Naive thymus-derived CD4-positive, alpha-beta T cell (primary cell): Measurements from ENCODE around the gene UBASH3A. TPM values are rescaled to one million over a fixed set of nuclear protein-coding genes. Genes with fewer than 3 reads are reported as not detected.
A peak's percentile ranks its signal among the peaks of the same experiment; 100 is the strongest.

Experiments
- ATAC-seq: fragments of 150-1000 bp; cut with Tn5 transposase; 2 replicates; pipeline ENCODE4 v1.10.0; 2021; ENCODE audit warnings: mild to moderate bottlenecking, moderate library complexity
- CTCF ChIA-PET: fragments of 350-600 bp; sonication (Branson Sonifier 250); formaldehyde crosslinking; loops from one replicate; lab custom pipeline; 2021; ENCODE audit warnings: antibody characterized with exemption; lab: Charles Lee
- POLR2A ChIA-PET: fragments of 350-600 bp; sonication (Branson Sonifier 250); formaldehyde crosslinking; loops from one replicate; lab custom pipeline; 2021; ENCODE audit warnings: antibody characterized with exemption, inconsistent platforms; lab: Charles Lee
- DNase-seq, 9 donors: peaks; one replicate each; pipeline versions ENCODE4 v3.0.0 to v3.0.0-alpha.2; 2020 to 2022; ENCODE audit warnings: mixed read lengths in 1 of 9
- H3K27ac ChIP-seq: one replicate; pipeline ENCODE4 v1.7.0; 2013; ENCODE audit warnings: mild to moderate bottlenecking, low read depth, low read length, moderate library complexity
- H3K27me3 ChIP-seq, 2 donors: one replicate each; pipeline ENCODE4 v1.7.0; 2013; ENCODE audit warnings: low read length in 2 of 2, mild to moderate bottlenecking in 2 of 2, moderate library complexity in 2 of 2; ENCODE audit not compliant: control insufficient read depth in 2 of 2, insufficient read depth in 2 of 2
- H3K36me3 ChIP-seq, 3 experiments: 1 replicate in 2 of 3; 2 replicates in 1 of 3; pipeline ENCODE4 v1.7.0; 2013; ENCODE audit warnings: low read length in 3 of 3, mild to moderate bottlenecking in 3 of 3, moderate library complexity in 1 of 3; ENCODE audit not compliant: insufficient read depth in 3 of 3, control insufficient read depth in 2 of 3
- H3K4me1 ChIP-seq, 2 donors: one replicate each; pipeline ENCODE4 v1.7.0; 2013; ENCODE audit warnings: low read length in 2 of 2, mild to moderate bottlenecking in 2 of 2, moderate library complexity in 1 of 2; ENCODE audit not compliant: control insufficient read depth in 2 of 2, insufficient read depth in 2 of 2
- H3K4me3 ChIP-seq: 2 replicates; pipeline ENCODE4 v1.7.0; 2013; ENCODE audit warnings: mild to moderate bottlenecking, low read length
- H3K9me3 ChIP-seq, 3 experiments: 1 replicate in 2 of 3; 2 replicates in 1 of 3; pipeline ENCODE4 v1.7.0; 2013; ENCODE audit warnings: low read length in 3 of 3; ENCODE audit not compliant: control insufficient read depth in 2 of 3
- H3K27ac Mint-ChIP-seq, 9 donors: one replicate each; pipeline ENCODE4 v1.8.0; 2020 to 2022; ENCODE audit warnings: mixed read lengths in 9 of 9, mild to moderate bottlenecking in 8 of 9, moderate library complexity in 5 of 9, inconsistent platforms in 2 of 9
- H3K27me3 Mint-ChIP-seq, 5 donors: one replicate each; pipeline ENCODE4 v1.8.0; 2021 to 2022; ENCODE audit warnings: mixed read lengths in 5 of 5, mild to moderate bottlenecking in 1 of 5
- H3K36me3 Mint-ChIP-seq, 5 donors: one replicate each; pipeline ENCODE4 v1.8.0; 2020 to 2022; ENCODE audit warnings: mixed read lengths in 5 of 5, mild to moderate bottlenecking in 3 of 5, inconsistent platforms in 1 of 5
- H3K4me1 Mint-ChIP-seq, 7 donors: one replicate each; pipeline ENCODE4 v1.8.0; 2020 to 2022; ENCODE audit warnings: mixed read lengths in 7 of 7, mild to moderate bottlenecking in 3 of 7, inconsistent platforms in 1 of 7
- H3K4me3 Mint-ChIP-seq, 10 donors: one replicate each; pipeline ENCODE4 v1.8.0; 2020 to 2022; ENCODE audit warnings: mild to moderate bottlenecking in 10 of 10, mixed read lengths in 10 of 10, moderate library complexity in 6 of 10, inconsistent platforms in 2 of 10
- H3K9me3 Mint-ChIP-seq, 11 donors: one replicate each; pipeline ENCODE4 v1.8.0; 2020 to 2022; ENCODE audit warnings: mixed read lengths in 11 of 11, mild to moderate bottlenecking in 4 of 11, inconsistent platforms in 1 of 11, moderate library complexity in 1 of 11
- intact Hi-C, 2 donors: fragments of 100-400 bp; cut with micrococcal nuclease; formaldehyde crosslinking; loops; one replicate each; pipeline ENCODE4 v1.15.1; 2023
- polyA plus RNA-seq, 2 donors: library from polyadenylated mRNA; unstranded; fragments of 300-500 nt; fragmentation: Illumina TruSeq; gene quantifications; one replicate each; pipeline ENCODE4 v1.2.3, GENCODE V29; 2021
- total RNA-seq, 6 experiments: library from RNA in 5 of 6; stranded (reverse) in 5 of 6; gene quantifications; 1 replicate in 5 of 6; 2 replicates in 1 of 6; pipeline ENCODE4 v1.2.3 and lab custom pipeline; 2021 to 2026

UBASH3A gene
- total and polyA plus RNA-seq, 7 experiments from 2014 or later: 41.9 to 101 (median 91.7) TPM

GRCh38 chr21:42443876-42444744, 40.4 kb downstream of the UBASH3A start:
- Mint-ChIP-seq H3K36me3 (peaks cover 10 to 75% (median 39%) of the 10 kb centered on the region in 5 donors), H3K4me1 (peaks cover 12 to 40% (median 27%) of the 10 kb centered on the region in 7 donors), H3K27ac (peak overlapping the region in 4 of 9 donors; percentile 7 to 80 (median 78)), H3K9me3 (peaks cover 0 to 2% (median 0%) of the 10 kb centered on the region in 11 donors), H3K4me3 (no peak overlapping the region), H3K27me3 (peaks cover 0 to 4% (median 0%) of the 10 kb centered on the region in 5 donors)
- DNase-seq (no peak), ATAC-seq (no peak)
- H3K36me3 ChIP-seq: peaks cover 5 to 98% (median 8%) of the 10 kb centered on the region in 3 experiments
- intact Hi-C loops: no loop called here
- H3K4me3 ChIP-seq: no peak overlapping the region
- ChIA-PET CTCF (interaction anchor here (1.5 kb wide), 1 partner anchor 63 kb away, joined by 3 read pairs; no protein-coding TSS in a partner anchor), POLR2A (interaction anchor here (0.6 to 1.8 kb wide), 3 partner anchors 10 to 40 kb away, joined by 3 to 6 read pairs (median 6); partner anchors contain the start of gene UBASH3A)
- no peak overlapping the region for H3K27ac ChIP-seq
- H3K4me1 ChIP-seq: peaks cover 0 to 10% of the 10 kb centered on the region in 2 donors
- no peaks in the 10 kb centered on the region for H3K27me3 ChIP-seq
- no peaks in the 10 kb centered on the region for H3K9me3 ChIP-seq

GRCh38 chr21:42444745-42445059, 41.0 kb downstream of the UBASH3A start:
- Histone ChIP-seq H3K9me3 (no peaks in the 10 kb centered on the region), H3K27me3 (no peaks in the 10 kb centered on the region), H3K27ac (no peak overlapping the region), H3K36me3 (peaks cover 0 to 92% (median 8%) of the 10 kb centered on the region in 3 experiments), H3K4me1 (peaks cover 2 to 8% of the 10 kb centered on the region in 2 donors), H3K4me3 (no peak overlapping the region)
- H3K36me3 Mint-ChIP-seq: peaks cover 10 to 69% (median 34%) of the 10 kb centered on the region in 5 donors
- H3K4me1 Mint-ChIP-seq: peaks cover 9 to 39% (median 27%) of the 10 kb centered on the region in 7 donors
- peaks cover 0 to 4% (median 0%) of the 10 kb centered on the region in 5 donors for H3K27me3 Mint-ChIP-seq
- CTCF ChIA-PET: interaction anchor here (1.5 kb wide), 1 partner anchor 63 kb away, joined by 3 read pairs; no protein-coding TSS in a partner anchor
- no peak for DNase-seq
- POLR2A ChIA-PET: interaction anchor here (0.6 to 1.6 kb wide), 3 partner anchors 11 to 42 kb away, joined by 3 to 6 read pairs (median 3); no protein-coding TSS in a partner anchor
- peak overlapping the region in 4 of 9 donors; percentile 25 to 65 (median 50) for H3K27ac Mint-ChIP-seq
- intact Hi-C loops: no loop called here
- peaks cover 0 to 2% (median 0%) of the 10 kb centered on the region in 11 donors for H3K9me3 Mint-ChIP-seq
- ATAC-seq: no peak
- no peak overlapping the region for H3K4me3 Mint-ChIP-seq

GRCh38 chr21:42445311-42445710, 41.6 kb downstream of the UBASH3A start:
- Histone ChIP-seq H3K9me3 (no peaks in the 10 kb centered on the region), H3K27ac (no peak overlapping the region), H3K4me3 (no peak overlapping the region), H3K27me3 (no peaks in the 10 kb centered on the region), H3K4me1 (peaks cover 4 to 8% of the 10 kb centered on the region in 2 donors), H3K36me3 (peaks cover 0 to 86% (median 8%) of the 10 kb centered on the region in 3 experiments)
- peaks cover 6 to 41% (median 30%) of the 10 kb centered on the region in 7 donors for H3K4me1 Mint-ChIP-seq
- H3K27me3 Mint-ChIP-seq: peaks cover 0 to 4% (median 0%) of the 10 kb centered on the region in 5 donors
- ATAC-seq: no peak
- H3K27ac Mint-ChIP-seq: peak overlapping the region in 3 of 9 donors; percentile 58 to 81 (median 69)
- H3K36me3 Mint-ChIP-seq: peaks cover 10 to 63% (median 31%) of the 10 kb centered on the region in 5 donors
- H3K9me3 Mint-ChIP-seq: peaks cover 0 to 2% (median 0%) of the 10 kb centered on the region in 11 donors
- CTCF ChIA-PET: interaction anchor here (0.9 kb wide), 1 partner anchor 52 kb away, joined by 5 read pairs; no protein-coding TSS in a partner anchor
- no peak overlapping the region for H3K4me3 Mint-ChIP-seq
- POLR2A ChIA-PET: interaction anchor here (0.9 to 1.7 kb wide), 4 partner anchors 11 to 43 kb away, joined by 3 to 9 read pairs (median 4); partner anchors contain the start of gene UBASH3A
- no peak for DNase-seq
- intact Hi-C loops: no loop called here

- DNase-seq: no peak
- Mint-ChIP-seq H3K9me3 (peaks cover 0 to 2% (median 0%) of the 10 kb centered on the region in 11 donors), H3K4me3 (no peak overlapping the region), H3K27me3 (peaks cover 0 to 4% (median 0%) of the 10 kb centered on the region in 5 donors), H3K27ac (peak overlapping the region in 7 of 9 donors; percentile 41 to 97 (median 64)), H3K36me3 (peaks cover 10 to 53% (median 23%) of the 10 kb centered on the region in 5 donors), H3K4me1 (peaks cover 11 to 48% (median 36%) of the 10 kb centered on the region in 7 donors)
- ChIA-PET CTCF (interaction anchor here (0.6 to 1.0 kb wide), 2 partner anchors 9 to 22 kb away, joined by 3 read pairs; no protein-coding TSS in a partner anchor), POLR2A (interaction anchor here (1.7 kb wide), 1 partner anchor 42 kb away, joined by 9 read pairs; the partner anchor contains the start of gene UBASH3A)
- intact Hi-C loops: no loop called here
- Histone ChIP-seq H3K4me3 (no peak overlapping the region), H3K9me3 (no peaks in the 10 kb centered on the region), H3K4me1 (peaks cover 4 to 15% of the 10 kb centered on the region in 2 donors), H3K27me3 (no peaks in the 10 kb centered on the region), H3K36me3 (peaks cover 0 to 74% (median 8%) of the 10 kb centered on the region in 3 experiments), H3K27ac (no peak overlapping the region)
- no peak for ATAC-seq
Measured at GRCh38 chr21:42446531-42446930, 42.8 kb downstream of the UBASH3A start.

- ChIA-PET POLR2A (no interaction called here), CTCF (interaction anchor here (0.7 kb wide), 1 partner anchor 389 kb away, joined by 3 read pairs; no protein-coding TSS in a partner anchor)
- H3K4me3 ChIP-seq: no peak overlapping the region
- peaks cover 4 to 15% of the 10 kb centered on the region in 2 donors for H3K4me1 ChIP-seq
- peaks cover 0 to 67% (median 8%) of the 10 kb centered on the region in 3 experiments for H3K36me3 ChIP-seq
- peak overlapping the region in 6 of 9 donors; percentile 52 to 97 (median 83) for H3K27ac Mint-ChIP-seq
- intact Hi-C loops: no loop called here
- no peak for DNase-seq
- H3K36me3 Mint-ChIP-seq: peaks cover 10 to 47% (median 19%) of the 10 kb centered on the region in 5 donors
- no peaks in the 10 kb centered on the region for H3K27me3 ChIP-seq
- no peak for ATAC-seq
- H3K4me1 Mint-ChIP-seq: peaks cover 11 to 46% (median 35%) of the 10 kb centered on the region in 7 donors
- no peak overlapping the region for H3K4me3 Mint-ChIP-seq
- H3K27ac ChIP-seq: no peak overlapping the region
- no peaks in the 10 kb centered on the region for H3K9me3 ChIP-seq
- peaks cover 0 to 2% (median 0%) of the 10 kb centered on the region in 11 donors for H3K9me3 Mint-ChIP-seq
- H3K27me3 Mint-ChIP-seq: peaks cover 0 to 4% (median 0%) of the 10 kb centered on the region in 5 donors
Measured at GRCh38 chr21:42447182-42447581, 43.5 kb downstream of the UBASH3A start.

- CTCF ChIA-PET: interaction anchor here (0.7 kb wide), 1 partner anchor 390 kb away, joined by 3 read pairs; no protein-coding TSS in a partner anchor
- POLR2A ChIA-PET: no interaction called here
- H3K4me3 ChIP-seq: no peak overlapping the region
- intact Hi-C loops: no loop called here
- peak overlapping the region; percentile 2 for H3K27ac ChIP-seq
- no peak for ATAC-seq
- Mint-ChIP-seq H3K27ac (peak overlapping the region in 8 of 9 donors; percentile 84 to 99 (median 96)), H3K9me3 (peaks cover 0 to 2% (median 0%) of the 10 kb centered on the region in 11 donors), H3K36me3 (peaks cover 10 to 42% (median 15%) of the 10 kb centered on the region in 5 donors), H3K4me3 (no peak overlapping the region), H3K27me3 (peaks cover 0 to 4% (median 0%) of the 10 kb centered on the region in 5 donors), H3K4me1 (peaks cover 11 to 48% (median 35%) of the 10 kb centered on the region in 7 donors)
- H3K27me3 ChIP-seq: no peaks in the 10 kb centered on the region
- no peaks in the 10 kb centered on the region for H3K9me3 ChIP-seq
- H3K4me1 ChIP-seq: peaks cover 4 to 15% of the 10 kb centered on the region in 2 donors
- DNase-seq: no peak
- peaks cover 0 to 61% (median 8%) of the 10 kb centered on the region in 3 experiments for H3K36me3 ChIP-seq
Measured at GRCh38 chr21:42447732-42448131, 44.0 kb downstream of the UBASH3A start.
